DND-41 (cell line): ENCODE results near the gene KRTAP5-6.
"Not testable (repeated sequence)": the region's sequence is repeated elsewhere in the genome, so short reads cannot be mapped to it uniquely, and the experiment has no call there.

Experiments
- CTCF ChIP-seq: IDR thresholded peaks from 2 replicates; pipeline ENCODE4 v1.5.1; 2012; ENCODE audit warnings: borderline replicate concordance, low read length, moderate library complexity, mild to moderate bottlenecking; ENCODE audit not compliant: poor library complexity, severe bottlenecking; ENCODE audit errors: extremely low read depth
- EZH2 ChIP-seq: IDR thresholded peaks from 3 replicates; pipeline ENCODE4 v1.6.1; 2012; ENCODE audit warnings: borderline replicate concordance, low read depth, mild to moderate bottlenecking, moderate library complexity, low read length, inconsistent platforms; ENCODE audit not compliant: severe bottlenecking

GRCh38 chr11:1661454-1662269, 35.3 kb upstream of the KRTAP5-6 start:
- TF ChIP-seq CTCF, EZH2: not testable (repeated sequence)
